NCI-H1436 (cell line): Measurements from ENCODE around the gene PIK3R6.
"Not testable (repeated sequence)": the region's sequence is repeated elsewhere in the genome, so short reads cannot be mapped to it uniquely, and the experiment has no call there.

ENCODE experiments used
- DNase-seq: peaks from one replicate; lab custom pipeline; 2025; lab: John Stamatoyannopoulos, UW

The PIK3R6 gene

DNA sequence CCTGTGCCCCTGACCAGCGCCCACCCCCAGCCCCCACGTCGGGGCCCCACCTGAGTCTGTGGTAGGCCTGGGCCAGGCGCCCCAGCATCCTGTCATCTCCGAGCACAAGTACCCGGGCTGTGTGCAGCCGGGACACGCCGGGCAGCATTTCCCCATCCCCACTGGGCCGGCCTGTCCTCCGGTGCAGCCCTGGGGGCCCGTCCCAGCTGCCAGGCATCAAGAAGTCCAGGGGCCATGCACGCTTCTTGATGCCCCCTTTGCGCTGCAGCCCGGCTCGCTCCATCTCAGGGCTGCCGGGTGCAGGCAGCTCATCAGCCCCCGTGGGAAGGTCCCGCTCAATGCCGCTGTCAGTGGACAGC lies 39.0 kb downstream of the PIK3R6 start:
- DNase-seq: no peak

DNA sequence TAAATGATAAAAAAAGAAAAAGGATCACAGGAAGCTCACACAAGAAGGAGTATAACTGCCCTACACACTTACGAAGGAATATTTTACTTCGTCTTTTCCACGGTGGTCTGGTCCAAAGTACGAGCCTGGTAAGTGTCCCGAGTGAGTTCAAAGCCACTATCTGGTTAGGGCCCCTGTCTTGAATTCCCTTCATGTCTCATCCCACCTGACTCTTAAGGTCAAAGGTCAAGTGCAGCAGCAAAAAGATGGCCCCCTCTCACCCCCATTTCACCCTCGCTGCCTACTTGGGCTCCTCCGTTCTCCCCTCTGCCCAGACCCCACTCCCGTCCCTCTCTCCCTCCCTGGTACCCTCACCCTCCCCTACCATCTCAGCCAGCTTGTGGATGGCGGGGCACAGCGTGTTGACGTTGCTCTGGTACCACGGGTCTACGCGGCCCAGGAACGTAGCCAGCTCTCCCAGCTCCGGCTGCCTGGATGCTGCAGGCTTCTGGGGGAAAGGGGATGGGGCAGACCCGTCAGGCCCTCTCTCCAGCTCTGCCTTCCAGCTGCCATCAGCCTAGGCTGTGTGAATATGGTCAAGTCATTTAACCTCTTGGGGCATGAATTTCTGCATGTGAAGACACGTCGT lies 40.6 kb downstream of the PIK3R6 start:
- DNase-seq: no peak

DNA sequence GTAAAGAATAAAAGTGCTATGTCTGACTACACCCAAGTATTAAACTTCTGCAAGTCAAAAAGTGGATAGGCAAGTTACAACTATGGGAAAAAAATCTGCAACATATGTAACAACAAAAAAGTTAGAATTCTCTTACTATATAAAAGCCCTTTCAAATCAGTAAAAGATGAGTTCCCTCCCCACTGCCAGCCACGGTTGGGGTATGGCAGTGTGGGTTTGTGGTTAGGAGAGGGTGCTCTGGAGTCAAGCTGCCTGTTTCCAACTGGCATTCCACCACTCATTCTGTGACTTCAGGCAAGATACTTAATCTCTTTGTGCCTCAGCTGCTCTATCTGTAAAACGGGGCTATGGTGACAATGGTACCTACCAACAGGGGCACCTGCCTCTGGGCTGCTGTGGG lies 41.7 kb downstream of the PIK3R6 start:
- DNase-seq: no peak

DNA sequence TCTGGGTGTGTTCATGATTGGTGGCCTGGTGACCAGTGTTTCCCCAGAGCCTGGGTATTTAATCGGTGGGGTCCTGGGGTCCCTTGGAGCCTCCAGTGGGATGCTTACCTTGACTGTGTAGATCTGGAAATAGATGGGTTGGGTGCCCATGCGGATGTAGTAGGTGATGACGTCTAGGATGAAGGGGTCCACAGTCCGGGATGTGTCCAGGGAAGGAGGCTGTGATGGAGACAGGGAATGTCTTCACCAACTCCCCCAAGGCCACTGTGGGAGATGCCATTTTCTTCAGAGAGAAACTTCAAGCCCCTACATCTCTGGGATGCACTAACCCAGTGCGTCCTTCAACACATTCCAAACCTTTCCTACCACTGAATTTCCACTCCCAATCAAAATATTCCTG lies 44.2 kb downstream of the PIK3R6 start:
- no peak for DNase-seq

DNA sequence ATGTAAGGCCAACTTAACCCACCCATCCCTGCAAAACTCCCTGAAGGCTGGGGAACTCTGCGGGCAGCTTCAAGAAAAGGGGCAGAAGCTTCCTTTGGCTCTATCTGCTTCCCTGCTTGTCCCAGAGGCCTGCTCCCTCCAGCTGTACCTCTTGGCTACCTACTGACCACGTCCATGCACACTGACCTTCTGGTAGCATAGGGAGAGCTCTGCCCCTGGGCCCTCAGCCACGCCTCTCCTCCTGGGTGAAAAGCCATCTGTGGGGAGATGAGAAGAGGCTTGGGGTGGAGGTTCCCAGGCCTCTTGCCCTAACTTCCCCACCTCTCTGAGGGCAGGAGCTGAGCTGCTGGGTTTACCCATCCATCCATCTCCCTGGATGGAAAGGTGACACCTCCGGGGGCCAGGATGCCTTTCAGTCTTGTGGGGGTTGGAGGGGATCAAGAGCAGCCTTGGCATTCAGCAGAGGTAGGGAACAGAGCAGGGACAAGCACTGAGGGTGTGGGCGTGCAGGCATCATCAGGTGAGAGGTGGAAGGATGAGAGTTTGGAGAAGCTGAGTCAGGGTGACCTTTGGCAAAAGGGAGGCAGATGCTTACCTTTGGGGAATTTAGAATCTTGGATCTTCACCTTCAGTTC lies 45.0 kb downstream of the PIK3R6 start:
- no peak for DNase-seq

DNA sequence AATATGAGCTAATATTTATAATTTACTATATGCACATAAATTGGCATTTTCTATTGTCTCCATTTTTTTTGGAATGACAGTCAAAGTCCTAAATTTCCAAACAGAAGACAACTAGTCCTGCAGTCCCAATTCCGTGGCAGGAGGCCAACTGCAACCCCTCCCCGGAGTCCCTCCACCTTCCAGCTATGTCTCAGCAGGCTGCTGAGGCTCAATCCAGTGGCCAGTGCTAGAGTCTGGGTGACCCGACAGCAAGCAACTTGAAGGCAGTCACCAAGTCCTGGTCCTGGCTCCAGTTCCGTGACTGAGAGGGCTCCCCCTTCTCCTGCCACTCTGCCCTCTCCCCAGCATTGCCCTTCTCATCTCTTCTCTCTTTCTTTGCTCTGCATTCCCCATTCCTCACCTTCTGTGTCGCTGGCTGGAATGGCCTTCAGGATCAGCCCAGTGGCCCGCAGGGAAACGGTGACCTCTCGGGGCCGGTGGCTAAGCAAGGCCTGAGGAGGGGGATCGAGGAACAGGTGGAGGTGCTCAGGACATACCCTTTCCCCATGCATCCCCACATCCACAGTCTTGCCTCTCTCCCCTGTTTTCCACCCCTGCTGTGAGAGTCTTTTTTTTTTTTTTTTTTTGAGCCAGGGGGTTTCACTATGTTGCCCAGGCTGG lies 45.9 kb downstream of the PIK3R6 start:
- no peak for DNase-seq

DNA sequence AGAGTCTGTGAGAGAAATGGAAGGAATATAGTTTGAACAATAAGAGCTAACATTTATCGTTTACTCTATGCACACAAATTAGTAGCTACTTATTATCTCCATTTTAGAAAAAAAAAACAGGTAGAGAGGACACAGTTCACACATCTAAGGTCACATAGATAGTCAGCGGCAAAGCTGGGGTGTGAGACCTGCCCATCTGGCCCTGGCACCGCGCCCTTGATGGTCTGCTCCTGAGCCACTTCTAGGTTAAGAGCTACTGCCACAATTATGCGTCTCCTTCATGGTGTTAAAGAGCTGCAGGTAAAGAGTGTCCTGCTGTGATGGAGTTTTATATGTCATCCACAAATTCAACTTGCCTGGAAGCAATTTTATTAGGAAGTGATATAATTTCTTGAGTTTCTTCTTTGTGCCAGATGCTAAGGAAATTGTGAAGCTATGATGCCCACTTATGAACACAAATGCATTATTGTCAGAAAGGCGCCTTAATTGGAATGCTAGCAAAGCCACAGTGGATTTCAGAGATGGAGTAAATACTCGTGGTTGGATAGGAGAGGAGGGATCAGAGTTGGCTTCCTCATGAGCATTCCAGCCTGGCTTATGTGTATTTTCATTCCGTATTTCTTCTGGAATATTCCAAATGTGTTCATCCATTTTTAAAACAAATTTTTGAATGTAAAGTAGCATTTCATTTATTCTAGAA lies 47.0 kb downstream of the PIK3R6 start:
- DNase-seq: no peak

DNA sequence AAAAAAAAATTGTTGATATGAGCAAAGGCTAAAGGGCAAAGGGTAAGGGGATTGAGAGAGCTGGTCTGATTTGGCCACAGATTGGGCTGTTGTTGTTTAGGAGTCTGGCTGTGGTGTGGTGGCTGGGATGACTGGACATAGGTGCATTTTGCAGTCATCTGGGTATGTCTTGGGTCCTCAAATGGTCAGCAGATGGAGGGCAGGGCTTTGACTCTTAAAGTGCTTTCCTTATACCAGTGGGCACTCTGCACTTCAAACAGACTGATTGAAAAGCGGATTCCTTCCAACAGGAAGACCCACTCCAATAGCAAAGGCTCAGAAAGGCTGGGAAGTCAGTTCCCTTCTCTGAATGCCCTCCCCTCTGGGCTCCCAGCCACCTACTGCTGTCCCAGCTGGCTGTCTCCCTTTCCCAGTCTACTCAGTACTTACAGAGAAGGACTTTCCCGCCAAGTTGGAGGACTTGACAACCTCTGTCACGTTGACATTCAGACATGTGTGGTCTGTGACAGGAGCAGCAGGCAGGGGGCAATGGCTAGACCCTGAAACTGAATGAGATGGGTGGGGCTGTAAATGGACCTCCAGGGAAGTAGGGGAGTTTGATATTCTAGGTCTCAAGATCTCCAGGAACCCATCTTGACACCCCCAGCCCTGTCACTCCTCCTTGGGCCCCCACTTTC lies 48.7 kb downstream of the PIK3R6 start:
- no peak for DNase-seq

DNA sequence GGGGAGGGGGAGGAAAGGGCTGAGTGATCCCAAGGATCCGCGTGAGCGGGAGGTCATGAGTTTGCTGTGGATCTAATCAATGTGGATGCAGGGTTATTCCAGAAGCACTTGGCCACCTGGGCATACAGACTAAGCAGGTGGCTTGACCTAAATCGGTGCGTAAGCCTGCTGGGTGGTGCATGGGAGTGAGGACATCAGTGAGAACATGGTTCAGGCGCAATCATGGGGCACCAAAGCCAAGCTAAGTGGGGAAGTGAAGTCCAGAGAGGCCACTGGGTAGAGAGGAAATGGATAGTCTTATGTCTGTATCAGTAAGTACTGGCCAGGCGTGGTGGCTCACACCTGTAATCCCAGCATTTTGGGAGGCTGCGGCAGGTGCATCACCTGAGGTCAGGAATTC lies 49.4 kb downstream of the PIK3R6 start:
- DNase-seq: no peak

DNA sequence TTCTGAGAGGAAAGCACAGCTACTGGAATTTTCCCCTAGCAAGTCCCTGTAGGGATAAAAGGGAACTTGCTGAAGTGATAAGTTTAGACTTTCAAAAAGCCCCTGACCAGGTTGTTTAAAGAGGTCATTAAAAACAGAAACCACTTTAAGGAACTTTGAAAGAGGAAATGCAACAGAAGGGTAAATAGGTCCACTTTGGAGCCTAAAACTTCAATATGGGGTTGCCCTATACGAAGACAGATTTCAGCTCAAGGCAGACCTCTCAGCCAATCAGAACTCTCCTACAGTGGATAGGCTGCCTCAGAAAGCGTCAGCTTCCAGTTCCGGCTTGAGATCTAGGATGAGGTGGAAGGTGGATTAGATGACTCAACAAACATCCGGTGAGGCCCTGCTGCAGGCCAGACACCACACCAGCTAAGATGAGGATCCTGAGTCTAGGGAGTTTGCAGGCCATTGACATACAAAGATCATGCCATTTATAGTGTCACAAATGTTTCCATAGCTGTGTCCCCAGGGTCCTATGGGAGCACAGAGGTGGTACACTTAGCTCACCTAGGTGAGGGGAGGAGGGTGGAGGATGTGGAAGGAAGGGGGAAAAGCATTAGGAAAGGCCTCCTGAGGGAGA lies 60.4 kb downstream of the PIK3R6 start:
- DNase-seq: no peak

DNA sequence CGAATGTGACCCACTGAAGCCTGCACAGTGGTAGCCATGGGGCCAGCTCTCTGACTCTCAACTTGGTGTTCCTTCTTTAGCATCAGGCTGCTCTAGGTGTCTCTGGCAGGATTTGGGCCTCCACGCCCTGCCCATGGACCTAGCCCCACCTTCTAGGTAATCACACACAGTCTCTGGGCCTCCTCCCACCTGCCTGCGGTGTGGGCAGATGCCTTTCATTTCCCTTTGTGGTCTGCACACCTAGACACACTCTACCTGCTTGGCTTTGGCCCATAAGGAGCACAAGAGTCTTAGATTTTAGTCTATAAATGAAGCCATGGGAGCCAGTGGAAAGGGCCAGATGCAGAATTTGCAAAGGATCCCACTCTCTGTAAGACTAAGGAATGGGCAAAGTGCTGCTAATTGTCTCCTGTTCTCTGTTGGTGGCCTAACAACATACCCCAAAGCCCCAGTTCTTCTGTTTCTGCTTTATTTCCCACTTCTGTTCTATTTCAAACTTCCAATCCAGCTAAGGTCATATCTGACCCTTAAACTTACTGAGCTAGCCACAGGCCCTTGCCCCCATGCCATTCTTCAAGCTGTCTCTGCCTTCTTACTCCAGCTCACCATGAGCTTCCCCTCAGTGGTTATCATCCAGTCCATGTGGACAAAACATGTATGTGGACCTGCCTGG lies 61.1 kb downstream of the PIK3R6 start:
- no peak for DNase-seq

DNA sequence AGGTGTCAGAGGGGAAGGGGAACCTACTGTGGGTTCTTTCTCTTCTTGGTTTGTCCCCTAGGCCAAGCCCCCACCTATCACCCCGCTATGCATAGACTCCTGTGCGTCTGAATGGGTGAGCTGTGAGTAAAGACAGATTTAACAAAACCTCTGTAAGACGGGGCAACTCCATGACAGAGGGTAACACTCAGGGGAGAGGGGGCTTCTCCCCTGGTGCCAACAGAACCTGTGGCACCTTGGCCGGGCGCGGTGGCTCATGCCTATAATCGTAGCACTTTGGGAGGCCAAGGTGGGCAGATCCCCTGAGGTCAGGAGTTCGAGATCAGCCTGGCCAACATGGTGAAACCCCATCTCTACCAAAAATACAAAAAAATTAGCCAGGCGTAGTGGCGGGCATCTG lies 62.1 kb downstream of the PIK3R6 start:
- DNase-seq: not testable (repeated sequence)

DNA sequence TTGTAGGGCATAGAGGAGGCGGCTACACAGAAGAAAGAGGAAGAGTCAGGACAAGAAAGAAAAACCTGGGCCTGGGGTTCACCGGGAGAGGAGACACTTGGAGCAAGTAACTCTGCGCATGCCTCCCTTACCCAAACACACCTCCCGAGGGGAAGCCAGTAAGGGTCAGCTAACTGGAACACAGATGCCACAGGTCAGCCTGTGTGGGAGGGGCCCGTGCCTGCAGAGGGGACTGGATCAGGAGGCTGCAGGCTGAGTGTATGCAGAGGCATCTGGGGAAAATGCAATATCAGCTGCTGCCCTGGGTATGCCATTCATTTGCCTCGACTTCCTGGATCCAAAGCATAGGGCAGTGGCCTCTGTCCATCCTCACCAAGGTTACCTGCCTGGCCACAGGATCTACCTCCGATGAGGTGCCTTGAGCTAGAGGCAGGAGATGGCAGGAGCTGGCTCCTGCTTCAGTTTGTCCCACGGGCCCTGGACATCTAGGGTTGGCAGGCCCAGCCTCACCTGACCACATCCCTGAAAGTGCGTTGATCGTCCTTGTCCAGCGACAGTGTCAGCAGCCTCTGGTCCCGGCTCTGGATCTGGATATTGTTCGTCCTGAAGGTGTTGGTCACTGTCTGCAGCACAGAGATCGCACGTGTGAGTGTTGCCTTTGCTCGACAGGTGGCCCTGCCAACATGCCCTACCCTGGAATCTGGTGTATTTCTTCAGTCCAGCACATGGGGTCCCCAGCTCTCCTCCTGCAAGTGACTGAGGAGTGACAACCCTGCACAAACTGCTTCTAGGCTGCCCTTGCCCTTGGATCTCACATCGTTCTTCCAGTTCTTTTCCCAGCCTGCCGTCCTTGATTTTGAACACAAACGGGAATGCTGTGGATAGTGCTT lies 63.7 kb downstream of the PIK3R6 start:
- DNase-seq: no peak

DNA sequence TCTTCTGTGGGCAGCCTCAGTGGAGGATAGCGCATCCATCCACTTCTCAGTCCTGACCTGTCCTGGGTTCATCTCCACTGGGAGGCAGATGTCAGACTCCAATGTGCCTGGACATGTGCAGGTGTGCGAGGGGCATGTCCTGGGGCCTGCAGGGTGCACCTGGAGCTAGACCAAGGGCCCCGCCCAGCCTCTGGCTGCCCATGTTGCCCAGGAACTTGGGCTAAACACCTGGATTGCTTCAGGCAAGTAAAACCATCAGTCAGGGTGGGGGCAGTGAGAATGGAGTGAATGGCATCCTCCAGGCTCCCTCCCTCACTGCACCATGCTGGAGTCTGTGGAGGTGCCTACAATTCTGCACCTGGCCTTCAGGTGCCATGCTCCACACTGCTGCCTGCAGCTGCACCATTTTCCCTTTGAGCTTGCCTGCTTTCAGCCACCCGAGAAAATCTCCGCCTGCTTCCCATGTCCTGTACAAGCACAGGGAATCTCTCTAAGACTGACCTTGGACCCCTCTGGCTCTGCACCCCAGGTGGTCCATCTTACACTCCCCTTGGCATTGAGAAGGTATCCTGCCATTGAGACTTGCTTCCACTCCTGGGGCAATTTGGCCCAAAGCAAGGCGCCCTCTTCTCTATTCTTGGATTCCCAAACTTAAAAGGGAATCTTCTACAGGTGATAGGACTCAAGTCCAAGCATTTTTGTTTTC lies 66.2 kb downstream of the PIK3R6 start:
- no peak for DNase-seq

DNA sequence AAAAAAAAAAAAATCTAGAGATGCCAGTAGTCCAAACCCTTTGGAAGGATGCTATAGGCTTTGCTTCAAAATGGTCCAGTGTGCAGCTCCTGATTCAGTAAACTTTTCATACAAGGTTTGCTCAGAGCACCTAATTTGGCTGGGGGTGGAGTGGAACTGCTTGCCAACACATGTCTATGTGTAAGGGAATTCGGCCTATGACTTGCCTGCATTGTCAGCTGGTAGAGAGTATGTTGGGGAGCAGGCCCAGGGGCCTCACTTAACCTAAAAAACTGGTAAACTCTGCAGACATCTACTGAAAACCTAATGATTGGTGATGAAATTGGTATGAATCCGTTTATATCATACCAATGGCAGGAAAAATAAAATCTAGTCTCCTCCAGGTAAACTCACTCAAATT lies 66.8 kb downstream of the PIK3R6 start:
- DNase-seq: no peak

DNA sequence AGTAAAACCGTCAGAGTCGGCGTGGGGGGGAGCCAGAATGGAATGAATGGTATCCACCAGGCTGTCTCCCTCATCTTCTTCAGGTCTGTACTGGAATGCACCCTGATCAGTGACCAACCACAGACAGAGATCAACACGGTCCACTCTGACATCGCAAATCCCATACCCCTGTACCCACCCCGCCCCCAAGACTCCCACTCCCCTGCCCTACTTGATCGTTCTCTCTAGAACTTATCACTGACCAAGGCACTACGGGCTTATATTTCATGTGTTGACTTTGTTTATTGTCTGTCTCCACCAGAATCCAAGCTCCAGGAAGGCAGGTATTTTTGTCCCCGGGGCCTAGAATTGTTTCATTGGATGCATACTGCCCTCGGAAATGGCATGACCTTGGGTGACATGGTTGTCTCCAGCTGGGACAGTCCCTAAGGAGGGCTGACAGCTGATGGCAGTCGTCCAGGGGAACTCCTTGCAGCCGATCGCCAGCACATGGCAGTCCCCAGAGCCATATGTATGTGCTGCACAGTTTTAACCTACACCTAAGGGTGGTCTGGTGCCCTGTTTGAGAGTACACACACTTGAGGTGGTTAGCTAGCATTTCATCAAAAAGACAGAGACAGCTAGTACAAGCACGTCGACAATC lies 67.8 kb downstream of the PIK3R6 start:
- no peak for DNase-seq

DNA sequence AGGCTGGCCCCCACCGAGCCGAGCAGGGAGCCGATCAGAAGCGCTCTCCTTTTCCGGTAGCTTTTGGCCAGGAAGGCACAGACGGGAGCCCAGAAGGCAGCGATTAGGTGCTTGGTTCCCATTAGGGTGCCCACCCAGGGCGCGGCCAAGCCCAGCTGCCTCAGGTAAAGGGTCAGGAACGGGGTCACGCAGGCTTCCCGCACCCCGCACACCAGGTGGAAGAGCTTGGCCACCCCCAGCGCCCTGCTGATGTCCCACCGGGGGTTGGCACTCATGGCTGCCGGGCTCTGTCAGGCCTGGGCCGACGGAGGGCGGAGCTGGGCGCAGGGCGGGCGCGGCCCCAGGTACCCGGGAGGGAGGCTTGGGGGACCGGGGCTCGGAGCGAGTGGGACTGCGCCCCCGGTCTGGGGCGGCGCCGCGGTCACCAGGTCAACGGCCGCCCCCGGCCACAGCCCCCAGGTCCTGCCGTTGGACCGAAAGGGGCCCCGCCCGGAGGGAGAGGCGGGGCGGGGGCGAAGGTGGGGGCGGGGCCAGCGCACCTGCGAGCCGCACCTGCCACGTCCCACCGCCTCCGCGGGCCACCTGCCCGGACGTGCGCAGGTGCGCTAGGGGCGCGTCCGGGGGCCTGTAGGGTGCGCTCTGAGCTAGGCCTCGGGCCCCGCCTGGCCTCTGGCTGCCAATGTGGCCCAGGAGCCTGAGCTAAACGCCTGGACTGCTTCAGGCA lies 68.5 kb downstream of the PIK3R6 start, which contains the start of gene MFSD6L:
Gene MFSD6L, minus strand, starts transcription at position 520 of the 724 bp plus-strand sequence. Its CDS starts 245 bp downstream, at position 275.
- peak; percentile 4 for DNase-seq

DNA sequence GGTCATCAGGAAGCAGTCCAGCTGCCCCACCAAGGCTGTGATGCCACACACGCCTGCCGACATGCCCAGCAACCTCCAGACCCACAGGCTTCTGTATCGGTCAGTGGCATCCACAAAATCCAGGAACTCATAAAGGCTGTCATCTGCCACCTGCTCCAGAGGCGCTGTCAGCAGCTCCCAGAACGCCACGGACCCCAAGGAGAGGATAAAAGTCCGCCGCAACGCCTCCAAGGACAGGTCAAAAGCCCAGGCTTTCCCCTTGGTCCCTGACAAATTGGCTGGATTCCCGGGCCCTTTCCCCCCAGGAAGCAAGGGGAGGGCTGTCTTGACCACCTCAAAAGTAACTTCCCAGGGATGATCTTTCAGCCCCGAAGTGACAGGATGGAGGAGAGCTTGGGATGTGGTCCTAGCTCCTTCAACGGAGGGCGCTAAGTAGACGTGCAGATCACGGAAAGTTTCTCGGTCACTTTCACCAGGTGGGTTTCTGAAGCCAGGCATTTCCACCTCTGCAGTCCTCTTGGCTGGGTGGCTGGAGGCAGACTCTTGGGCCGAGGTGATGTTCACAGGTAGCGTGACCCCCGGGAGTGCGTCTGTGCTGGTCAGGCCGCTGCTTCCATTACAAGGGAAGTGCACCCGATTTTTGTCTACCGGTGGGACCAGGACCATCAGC lies 69.2 kb downstream of the PIK3R6 start:
- DNase-seq: no peak
